K562 (cell line): ENCODE results near the gene ACER1. TPM values are rescaled to one million over a fixed set of nuclear protein-coding genes. Genes with fewer than 3 reads are reported as not detected.

Experiments used
- CCNT2 ChIP-seq: IDR thresholded peaks from 2 replicates; pipeline ENCODE4 v1.6.1; 2011; ENCODE audit warnings: borderline replicate concordance, low read depth, mild to moderate bottlenecking, moderate library complexity, mixed read lengths, low read length; ENCODE audit not compliant: insufficient read length; ENCODE audit errors: extremely low read depth
- CEBPB ChIP-seq: fragments of 450-650 bp; IDR thresholded peaks from 2 replicates; pipeline ENCODE4 v1.6.1; 2016; ENCODE audit warnings: missing genetic modification characterization, missing compliant biosample characterization
- FOXM1 ChIP-seq, 2 experiments: fragments of 450-650 bp in 1 of 2; sonication (generic) in 1 of 2; formaldehyde crosslinking in 1 of 2; IDR thresholded peaks; 2 replicates each; pipeline versions ENCODE4 v1.6.1 to v1.9.0; 2017 to 2022; ENCODE audit warnings: low read depth in 2 of 2, mild to moderate bottlenecking in 2 of 2, missing genetic modification reagents in 1 of 2, moderate library complexity in 1 of 2
- RAD21 ChIP-seq, 2 experiments: fragments of 250-450 bp in 1 of 2; fragments of 450-650 bp in 1 of 2; sonication (Bioruptor Pico) in 1 of 2; formaldehyde crosslinking in 1 of 2; IDR thresholded peaks in 1 of 2; conservative IDR thresholded peaks in 1 of 2; 2 replicates each; pipeline versions ENCODE4 v1.4.0 to v1.8.0; 2020 to 2022; ENCODE audit warnings: mild to moderate bottlenecking in 2 of 2, moderate library complexity in 1 of 2
- RBFOX2 ChIP-seq: fragments of 200-400 bp; formaldehyde crosslinking; IDR thresholded peaks from 2 replicates; pipeline ENCODE4 v1.6.1; 2017; ENCODE audit warnings: low read depth, mild to moderate bottlenecking, low read length, moderate library complexity
- SIN3B ChIP-seq: fragments of 450-650 bp; IDR thresholded peaks from 2 replicates; pipeline ENCODE4 v1.6.1; 2017; ENCODE audit warnings: low read depth, mild to moderate bottlenecking, moderate library complexity
- ZBTB7A ChIP-seq: IDR thresholded peaks from 2 replicates; pipeline ENCODE4 v1.6.1; 2011; ENCODE audit warnings: low read depth, mild to moderate bottlenecking, low read length, moderate library complexity, borderline replicate concordance; ENCODE audit not compliant: control insufficient read depth
- polyA plus RNA-seq, 8 experiments: library from polyadenylated mRNA; depleted of rRNA in 4 of 8; stranded (reverse) in 5 of 8; unstranded in 3 of 8; fragments of >200 nt; fragmentation: Nextera tagmentation in 2 of 8; fragmentation: Illumina TruSeq in 1 of 8; extraction: Ambion mirVana in 2 of 8; extraction: Trizol in 1 of 8; gene quantifications; 2 replicates each; pipeline versions ENCODE4 v1.2.1 to v1.2.3, GENCODE V29; 2011 to 2014; ENCODE audit warnings: inconsistent platforms in 1 of 8, missing spikeins in 1 of 8
- total RNA-seq, 7 experiments: library from RNA; depleted of rRNA in 6 of 7; stranded (reverse); fragments of >200 nt in 6 of 7; fragmentation: Illumina TruSeq in 2 of 7; extraction: Trizol in 2 of 7; gene quantifications; 2 replicates each; pipeline versions ENCODE4 v1.2.1 to v1.2.3, GENCODE V29; 2011 to 2021; ENCODE audit warnings: low replicate concordance in 1 of 7
- TF ChIP-seq, protein P1 (sequence below), 2 experiments: fragments of 450-650 bp; formaldehyde crosslinking in 1 of 2; IDR thresholded peaks; 2 replicates each; pipeline versions ENCODE4 v1.4.0 to v1.6.1; 2014 to 2020; ENCODE audit warnings: mild to moderate bottlenecking in 2 of 2, borderline replicate concordance in 1 of 2, low read depth in 1 of 2
- TF ChIP-seq, protein P2 (sequence below): sonication (generic); formaldehyde crosslinking; IDR thresholded peaks from 2 replicates; pipeline ENCODE4 v1.5.0; 2020; ENCODE audit warnings: missing genetic modification reagents

ACER1 gene
- total and polyA plus RNA-seq, 9 of the 15 experiments (the other 6 are each of a cell fraction or from before 2014, with no cell fraction given), result not detected

DNA sequence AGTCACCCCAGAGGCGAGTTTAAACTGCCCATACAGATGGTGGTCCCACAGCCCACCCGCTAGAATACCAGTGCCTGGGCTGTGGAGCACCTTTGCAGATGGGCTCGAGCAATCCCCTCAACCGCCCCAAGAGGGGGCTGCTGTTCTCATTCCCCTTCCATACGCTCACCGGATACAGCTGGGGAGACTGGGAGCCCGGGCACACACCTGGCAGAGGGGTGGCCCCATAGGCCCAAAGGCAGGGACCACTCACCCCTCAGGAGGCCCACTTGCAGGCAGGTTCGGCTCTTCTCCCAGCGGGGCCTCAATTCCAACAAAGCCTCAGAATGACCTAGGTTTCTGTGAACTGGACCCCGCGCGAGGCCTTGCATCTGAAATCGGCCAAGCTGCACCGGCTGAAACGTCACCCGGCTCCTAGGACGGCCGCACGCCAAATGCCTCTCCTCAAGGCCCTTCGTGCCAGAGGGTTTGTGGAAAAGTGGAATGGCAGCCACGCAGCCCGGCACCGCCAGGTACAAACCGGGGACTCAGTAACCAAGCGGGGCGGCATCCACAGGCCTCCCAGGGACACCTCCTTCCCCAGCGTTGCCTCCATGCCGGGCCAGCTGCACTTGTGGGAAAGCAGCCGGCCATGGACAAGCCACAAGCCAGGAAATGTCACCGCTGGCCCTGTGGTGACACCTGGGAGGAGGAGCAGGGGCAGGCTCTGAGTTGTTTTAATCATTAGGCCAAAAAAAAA lies 72.3 kb downstream of the ACER1 start (continued):
- TF ChIP-seq, protein P1, sequence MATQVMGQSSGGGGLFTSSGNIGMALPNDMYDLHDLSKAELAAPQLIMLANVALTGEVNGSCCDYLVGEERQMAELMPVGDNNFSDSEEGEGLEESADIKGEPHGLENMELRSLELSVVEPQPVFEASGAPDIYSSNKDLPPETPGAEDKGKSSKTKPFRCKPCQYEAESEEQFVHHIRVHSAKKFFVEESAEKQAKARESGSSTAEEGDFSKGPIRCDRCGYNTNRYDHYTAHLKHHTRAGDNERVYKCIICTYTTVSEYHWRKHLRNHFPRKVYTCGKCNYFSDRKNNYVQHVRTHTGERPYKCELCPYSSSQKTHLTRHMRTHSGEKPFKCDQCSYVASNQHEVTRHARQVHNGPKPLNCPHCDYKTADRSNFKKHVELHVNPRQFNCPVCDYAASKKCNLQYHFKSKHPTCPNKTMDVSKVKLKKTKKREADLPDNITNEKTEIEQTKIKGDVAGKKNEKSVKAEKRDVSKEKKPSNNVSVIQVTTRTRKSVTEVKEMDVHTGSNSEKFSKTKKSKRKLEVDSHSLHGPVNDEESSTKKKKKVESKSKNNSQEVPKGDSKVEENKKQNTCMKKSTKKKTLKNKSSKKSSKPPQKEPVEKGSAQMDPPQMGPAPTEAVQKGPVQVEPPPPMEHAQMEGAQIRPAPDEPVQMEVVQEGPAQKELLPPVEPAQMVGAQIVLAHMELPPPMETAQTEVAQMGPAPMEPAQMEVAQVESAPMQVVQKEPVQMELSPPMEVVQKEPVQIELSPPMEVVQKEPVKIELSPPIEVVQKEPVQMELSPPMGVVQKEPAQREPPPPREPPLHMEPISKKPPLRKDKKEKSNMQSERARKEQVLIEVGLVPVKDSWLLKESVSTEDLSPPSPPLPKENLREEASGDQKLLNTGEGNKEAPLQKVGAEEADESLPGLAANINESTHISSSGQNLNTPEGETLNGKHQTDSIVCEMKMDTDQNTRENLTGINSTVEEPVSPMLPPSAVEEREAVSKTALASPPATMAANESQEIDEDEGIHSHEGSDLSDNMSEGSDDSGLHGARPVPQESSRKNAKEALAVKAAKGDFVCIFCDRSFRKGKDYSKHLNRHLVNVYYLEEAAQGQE (IDR thresholded peaks at IDR 0.05; ENCODE audit: borderline replicate concordance), result peak; percentile 33; the same call in 1 of the 2 replicates
- TF ChIP-seq, protein P1 (CRISPR knock-in tag; IDR thresholded peaks at IDR 0.05; ENCODE audit: low read depth), result no peak
- TF ChIP-seq FOXM1 (IDR thresholded peaks at IDR 0.05; ENCODE audit: low read depth) (no peak), FOXM1 (CRISPR knock-in tag; IDR thresholded peaks at IDR 0.05; ENCODE audit: low read depth) (no peak), RBFOX2 (no peak), SIN3B (no peak), RAD21 (CRISPR knock-in tag; conservative IDR thresholded peaks at IDR 0.05 in 1 of 2, IDR thresholded peaks at IDR 0.05 in 1 of 2) (peak in 1 of 2 experiments; percentile 57; a peak in 2 of 4 replicates), CEBPB (tag) (no peak), CCNT2 (no peak), ZBTB7A (0 out of 2 replicates have a peak, but pooled peaks have one; percentile 17)
- TF ChIP-seq, protein P2, sequence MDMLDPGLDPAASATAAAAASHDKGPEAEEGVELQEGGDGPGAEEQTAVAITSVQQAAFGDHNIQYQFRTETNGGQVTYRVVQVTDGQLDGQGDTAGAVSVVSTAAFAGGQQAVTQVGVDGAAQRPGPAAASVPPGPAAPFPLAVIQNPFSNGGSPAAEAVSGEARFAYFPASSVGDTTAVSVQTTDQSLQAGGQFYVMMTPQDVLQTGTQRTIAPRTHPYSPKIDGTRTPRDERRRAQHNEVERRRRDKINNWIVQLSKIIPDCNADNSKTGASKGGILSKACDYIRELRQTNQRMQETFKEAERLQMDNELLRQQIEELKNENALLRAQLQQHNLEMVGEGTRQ (CRISPR knock-in tag), result no peak
